ENCODE results near the gene RAD51D. TPM values are rescaled to one million over a fixed set of nuclear protein-coding genes. Genes with fewer than 3 reads are reported as not detected.

RAD51D gene
- 11.6 and 13.7 TPM in 2 replicates for polyA plus RNA-seq (2012; rRNA removed)
- polyA plus RNA-seq (2012; cell fraction: cytosol; rRNA removed), result 7.0 and 9.5 TPM in 2 replicates
- polyA plus RNA-seq (2012; cell fraction: nucleus; rRNA removed), result 14.6 and 19.5 TPM in 2 replicates

GRCh38 chr17:35119370-35120165, at the start of gene RAD51D:
Gene RAD51D, minus strand, starts transcription at chr17:35119860. Its CDS starts 247 bp downstream, at chr17:35119613.
- Histone ChIP-seq H3K9me3 (no peaks in the 10 kb centered on the region), H3K4me3 (ENCODE audit: low read depth in 2 of 2, low read length in 1 of 2) (peak within 1 kb of the TSS; percentile 73 to 78), H2AFZ (ENCODE audit: low read depth) (peak within 1 kb of the TSS; percentile 96), H3K4me2 (peak within 1 kb of the TSS; percentile 78), H3K4me1 (ENCODE audit: control insufficient read depth in 1 of 2, insufficient read depth in 2 of 2, low read depth in 1 of 2, low read length in 1 of 2) (peaks cover 0 to 16% of the 10 kb centered on the region in 2 experiments; a peak in 1 of 4 replicates), H3K9me2 (no peaks in the 10 kb centered on the region), H3F3A (replicated peaks; ENCODE audit: insufficient read depth) (peaks cover 3% of the 10 kb centered on the region), H3K27ac (ENCODE audit: low read depth in 2 of 2, low read length in 1 of 2) (peak within 1 kb of the TSS; percentile 17 to 48; a peak in 1 of 4 replicates), H4K20me1 (ENCODE audit: insufficient read depth) (no peaks in the 10 kb centered on the region), H3K27me3 (ENCODE audit: insufficient read depth) (no peaks in the 10 kb centered on the region), H3K79me2 (ENCODE audit: insufficient read depth) (peaks cover 31% of the 10 kb centered on the region), H3K36me3 (replicated peaks in 1 of 2; ENCODE audit: control insufficient read depth in 1 of 2, insufficient read depth in 2 of 2, low read length in 1 of 2) (no peaks in the 10 kb centered on the region), H3K9ac (peak within 1 kb of the TSS; percentile 73)
- ChIA-PET POLR2A (interaction anchor here (1.0 to 1.1 kb wide), 2 partner anchors 22 kb away, joined by 3 read pairs; partner anchors contain the start of gene NLE1), CTCF (interaction anchor here (0.6 to 4.0 kb wide), 49 partner anchors 9 to 919 kb away, joined by 3 to 32 read pairs (median 4); partner anchors contain the start of genes NLE1, RFFL and UNC45B)
- WGBS (ENCODE audit: low lambda C conversion rate), result 4% methylated on average over 25 of the region's 72 CpGs
- peak; percentile 95 for DNase-seq
- TF ChIP-seq NFIC (IDR thresholded peaks at IDR 0.05; ENCODE audit: borderline replicate concordance) (no peak), RAD21 (IDR thresholded peaks at IDR 0.05; ENCODE audit: low read length) (peak; percentile 81), YY1 (IDR thresholded peaks at IDR 0.05; ENCODE audit: low read depth) (no peak), ELF1 (IDR thresholded peaks at IDR 0.05) (peak; percentile 97), RCOR1 (IDR thresholded peaks at IDR 0.05; ENCODE audit: low read length) (no peak), FOXJ3 (CRISPR knock-in tag; IDR thresholded peaks at IDR 0.05) (no peak), CHD2 (IDR thresholded peaks at IDR 0.05; ENCODE audit: low read length, partially characterized antibody) (peak; percentile 77), MAX (IDR thresholded peaks at IDR 0.05; ENCODE audit: low read depth) (peak; percentile 72; the same call in 1 of the 2 replicates), SIN3A (IDR thresholded peaks at IDR 0.05; ENCODE audit: borderline replicate concordance, low read depth, low read length) (no peak; the same call in 1 of the 2 replicates), SMC3 (IDR thresholded peaks at IDR 0.05; ENCODE audit: low read depth, low read length) (peak; percentile 88), MEF2A (IDR thresholded peaks at IDR 0.05; ENCODE audit: borderline replicate concordance, low read depth) (no peak), POLR2AphosphoS5 (IDR thresholded peaks at IDR 0.05; ENCODE audit: low read depth, low read length) (0 out of 2 replicates have a peak, but pooled peaks have one; percentile 34), USF2 (IDR thresholded peaks at IDR 0.05; ENCODE audit: borderline replicate concordance, low read depth, low read length) (no peak; the same call in 1 of the 2 replicates), EZH2phosphoT487 (IDR thresholded peaks at IDR 0.05; ENCODE audit: borderline replicate concordance, low read depth) (no peak), MXI1 (IDR thresholded peaks at IDR 0.05; ENCODE audit: low read depth, low read length) (peak; percentile 84), GABPA (IDR thresholded peaks at IDR 0.05; ENCODE audit: low read depth) (peak; percentile 54; the same call in 1 of the 2 replicates)
- TF ChIP-seq, protein P1, sequence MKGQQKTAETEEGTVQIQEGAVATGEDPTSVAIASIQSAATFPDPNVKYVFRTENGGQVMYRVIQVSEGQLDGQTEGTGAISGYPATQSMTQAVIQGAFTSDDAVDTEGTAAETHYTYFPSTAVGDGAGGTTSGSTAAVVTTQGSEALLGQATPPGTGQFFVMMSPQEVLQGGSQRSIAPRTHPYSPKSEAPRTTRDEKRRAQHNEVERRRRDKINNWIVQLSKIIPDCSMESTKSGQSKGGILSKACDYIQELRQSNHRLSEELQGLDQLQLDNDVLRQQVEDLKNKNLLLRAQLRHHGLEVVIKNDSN (IDR thresholded peaks at IDR 0.05; ENCODE audit: borderline replicate concordance, low read depth), result peak; percentile 92
- TF ChIP-seq, protein P2, sequence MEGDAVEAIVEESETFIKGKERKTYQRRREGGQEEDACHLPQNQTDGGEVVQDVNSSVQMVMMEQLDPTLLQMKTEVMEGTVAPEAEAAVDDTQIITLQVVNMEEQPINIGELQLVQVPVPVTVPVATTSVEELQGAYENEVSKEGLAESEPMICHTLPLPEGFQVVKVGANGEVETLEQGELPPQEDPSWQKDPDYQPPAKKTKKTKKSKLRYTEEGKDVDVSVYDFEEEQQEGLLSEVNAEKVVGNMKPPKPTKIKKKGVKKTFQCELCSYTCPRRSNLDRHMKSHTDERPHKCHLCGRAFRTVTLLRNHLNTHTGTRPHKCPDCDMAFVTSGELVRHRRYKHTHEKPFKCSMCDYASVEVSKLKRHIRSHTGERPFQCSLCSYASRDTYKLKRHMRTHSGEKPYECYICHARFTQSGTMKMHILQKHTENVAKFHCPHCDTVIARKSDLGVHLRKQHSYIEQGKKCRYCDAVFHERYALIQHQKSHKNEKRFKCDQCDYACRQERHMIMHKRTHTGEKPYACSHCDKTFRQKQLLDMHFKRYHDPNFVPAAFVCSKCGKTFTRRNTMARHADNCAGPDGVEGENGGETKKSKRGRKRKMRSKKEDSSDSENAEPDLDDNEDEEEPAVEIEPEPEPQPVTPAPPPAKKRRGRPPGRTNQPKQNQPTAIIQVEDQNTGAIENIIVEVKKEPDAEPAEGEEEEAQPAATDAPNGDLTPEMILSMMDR (IDR thresholded peaks at IDR 0.05), result peak; percentile 86
- TF ChIP-seq, protein P3, sequence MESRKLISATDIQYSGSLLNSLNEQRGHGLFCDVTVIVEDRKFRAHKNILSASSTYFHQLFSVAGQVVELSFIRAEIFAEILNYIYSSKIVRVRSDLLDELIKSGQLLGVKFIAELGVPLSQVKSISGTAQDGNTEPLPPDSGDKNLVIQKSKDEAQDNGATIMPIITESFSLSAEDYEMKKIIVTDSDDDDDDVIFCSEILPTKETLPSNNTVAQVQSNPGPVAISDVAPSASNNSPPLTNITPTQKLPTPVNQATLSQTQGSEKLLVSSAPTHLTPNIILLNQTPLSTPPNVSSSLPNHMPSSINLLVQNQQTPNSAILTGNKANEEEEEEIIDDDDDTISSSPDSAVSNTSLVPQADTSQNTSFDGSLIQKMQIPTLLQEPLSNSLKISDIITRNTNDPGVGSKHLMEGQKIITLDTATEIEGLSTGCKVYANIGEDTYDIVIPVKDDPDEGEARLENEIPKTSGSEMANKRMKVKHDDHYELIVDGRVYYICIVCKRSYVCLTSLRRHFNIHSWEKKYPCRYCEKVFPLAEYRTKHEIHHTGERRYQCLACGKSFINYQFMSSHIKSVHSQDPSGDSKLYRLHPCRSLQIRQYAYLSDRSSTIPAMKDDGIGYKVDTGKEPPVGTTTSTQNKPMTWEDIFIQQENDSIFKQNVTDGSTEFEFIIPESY (IDR thresholded peaks at IDR 0.05; ENCODE audit: borderline replicate concordance, low read depth), result 0 out of 2 replicates have a peak, but pooled peaks have one; percentile 33
- TF ChIP-seq, protein P4, sequence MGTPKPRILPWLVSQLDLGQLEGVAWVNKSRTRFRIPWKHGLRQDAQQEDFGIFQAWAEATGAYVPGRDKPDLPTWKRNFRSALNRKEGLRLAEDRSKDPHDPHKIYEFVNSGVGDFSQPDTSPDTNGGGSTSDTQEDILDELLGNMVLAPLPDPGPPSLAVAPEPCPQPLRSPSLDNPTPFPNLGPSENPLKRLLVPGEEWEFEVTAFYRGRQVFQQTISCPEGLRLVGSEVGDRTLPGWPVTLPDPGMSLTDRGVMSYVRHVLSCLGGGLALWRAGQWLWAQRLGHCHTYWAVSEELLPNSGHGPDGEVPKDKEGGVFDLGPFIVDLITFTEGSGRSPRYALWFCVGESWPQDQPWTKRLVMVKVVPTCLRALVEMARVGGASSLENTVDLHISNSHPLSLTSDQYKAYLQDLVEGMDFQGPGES (IDR thresholded peaks at IDR 0.05; ENCODE audit: low read depth, low read length), result no peak
